Measurements from ENCODE around the gene GKN2.
A peak's percentile ranks its signal among the peaks of the same experiment; 100 is the strongest.
"Not testable (repeated sequence)": the region's sequence is repeated elsewhere in the genome, so short reads cannot be mapped to it uniquely, and the experiment has no call there.

Gene GKN2

DNA sequence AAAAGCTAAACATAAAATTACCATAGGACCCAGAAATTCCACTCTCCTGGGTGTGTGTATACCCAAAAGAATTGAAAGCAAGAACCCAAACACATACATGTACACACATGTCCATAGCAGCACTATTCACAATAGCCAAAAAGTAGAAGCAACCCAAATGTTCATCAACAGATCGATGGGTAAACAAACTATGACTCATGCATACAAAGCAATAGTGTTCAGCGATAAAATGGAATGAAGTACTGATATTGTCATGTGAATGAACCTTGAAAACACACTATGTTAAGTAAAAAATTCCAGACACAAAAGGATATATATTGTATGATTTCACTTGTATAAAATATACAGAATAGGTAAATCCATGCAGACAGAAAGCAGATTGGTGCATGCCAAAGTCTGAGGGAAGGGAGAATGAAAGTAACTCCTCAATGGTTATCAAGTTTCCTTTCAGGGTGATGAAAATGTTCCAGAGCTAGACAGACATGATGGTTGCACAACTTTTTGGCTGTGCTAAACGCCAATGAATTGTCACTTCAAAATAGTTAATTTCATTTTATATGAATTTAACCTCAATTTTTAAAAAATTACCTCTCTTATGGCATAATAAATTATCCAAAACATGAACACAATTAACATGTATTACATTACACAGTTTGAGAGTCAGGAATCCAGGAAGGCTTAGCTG, 35.5 kb downstream of the GKN2 start:
- no peak for DNase-seq

DNA sequence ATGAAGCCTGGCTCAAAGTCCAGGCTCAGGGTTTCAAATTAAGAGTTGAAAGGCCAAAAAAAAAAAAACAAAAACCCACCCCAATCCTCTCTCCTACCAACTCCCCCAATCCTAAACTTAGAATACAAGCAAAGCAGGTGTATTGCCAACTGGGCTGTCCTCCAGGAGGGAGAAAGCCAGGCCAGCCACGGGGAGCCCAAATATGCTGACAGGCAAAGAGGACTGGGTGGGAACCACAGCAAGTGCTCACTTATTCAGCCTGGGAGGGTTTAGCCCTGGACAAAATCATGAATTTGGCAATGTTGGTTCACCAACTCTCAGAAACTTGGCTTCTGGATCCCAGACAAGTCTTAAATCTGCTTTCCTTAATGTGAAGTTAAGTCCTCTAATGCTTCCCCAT, 36.5 kb downstream of the GKN2 start:
- DNase-seq: no peak

DNA sequence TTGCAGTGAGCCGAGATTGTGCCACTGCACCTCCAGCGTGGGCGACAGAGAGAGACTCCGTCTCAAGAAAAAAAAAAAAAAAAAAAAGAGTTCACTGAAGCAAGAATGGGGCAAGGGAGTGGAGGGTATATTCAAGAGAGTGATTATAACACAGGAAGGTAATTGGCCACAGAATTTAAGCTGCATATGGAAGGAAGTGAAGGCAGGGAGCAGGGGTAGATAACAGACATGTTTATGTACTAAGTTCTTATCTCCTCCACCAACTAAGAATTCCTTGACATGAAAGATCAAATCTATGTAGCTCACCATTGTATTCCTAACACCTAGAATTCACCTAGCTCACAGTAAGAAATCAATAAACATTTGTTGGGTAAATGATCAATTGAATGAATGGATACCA, 37.3 kb downstream of the GKN2 start:
- DNase-seq: no peak

DNA sequence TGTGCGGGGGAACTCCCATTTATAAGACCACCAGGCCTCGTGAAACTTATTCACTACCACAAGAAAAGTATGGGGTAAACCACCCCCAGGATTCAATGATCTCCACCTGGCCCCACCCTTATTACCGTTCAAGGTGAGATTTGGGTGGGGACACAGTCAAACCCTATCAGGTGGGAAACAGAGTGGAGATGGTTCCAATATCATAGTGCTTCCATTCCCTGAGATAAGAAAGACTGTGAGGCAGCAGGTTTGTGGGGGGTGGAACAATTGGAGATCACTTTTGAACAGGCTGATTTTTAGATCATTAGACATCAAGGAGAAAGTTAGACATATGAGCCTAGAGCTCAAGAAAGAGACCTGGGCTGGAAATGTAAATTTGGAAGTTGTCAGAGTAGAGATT, 39.3 kb downstream of the GKN2 start:
- DNase-seq: no peak

DNA sequence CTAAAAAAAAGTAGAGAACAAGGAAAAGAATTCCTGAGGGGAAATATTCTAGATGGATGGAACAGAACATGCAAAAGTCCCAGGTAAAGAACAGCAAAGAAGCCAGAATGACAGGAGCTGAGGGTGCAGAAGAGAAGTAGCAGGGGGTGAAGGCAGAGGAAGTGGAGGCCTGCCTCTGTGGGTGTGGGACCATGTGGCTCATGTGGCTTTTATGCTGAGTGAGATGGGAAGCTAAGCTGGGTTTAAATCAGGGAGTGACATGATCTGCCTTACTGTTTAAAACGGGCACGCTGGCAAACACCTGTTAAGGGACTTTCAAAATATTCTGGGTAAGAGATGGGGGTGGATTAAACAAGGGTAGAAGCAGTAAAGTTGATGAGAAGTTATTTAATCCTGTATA, 40.0 kb downstream of the GKN2 start:
- DNase-seq: no peak

DNA sequence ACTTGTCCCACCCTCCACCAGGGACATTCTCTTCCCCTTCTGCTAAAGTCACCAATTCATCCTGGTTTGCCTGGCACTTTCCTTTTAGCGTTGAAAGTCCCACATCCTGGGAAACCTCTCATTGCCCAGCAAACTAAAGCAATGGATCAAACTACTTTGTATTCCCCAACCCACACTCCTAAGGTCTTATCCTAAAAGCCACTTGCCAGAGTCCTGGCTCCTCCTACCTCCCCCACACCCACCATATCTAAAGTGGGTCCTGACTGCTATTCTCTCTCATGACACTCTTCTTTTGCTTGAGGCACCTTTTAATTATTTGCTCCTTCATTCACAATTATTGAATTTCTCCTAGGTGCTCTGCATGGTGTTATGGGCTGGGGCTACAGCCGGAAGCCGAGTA, 40.6 kb downstream of the GKN2 start:
- DNase-seq: no peak

DNA sequence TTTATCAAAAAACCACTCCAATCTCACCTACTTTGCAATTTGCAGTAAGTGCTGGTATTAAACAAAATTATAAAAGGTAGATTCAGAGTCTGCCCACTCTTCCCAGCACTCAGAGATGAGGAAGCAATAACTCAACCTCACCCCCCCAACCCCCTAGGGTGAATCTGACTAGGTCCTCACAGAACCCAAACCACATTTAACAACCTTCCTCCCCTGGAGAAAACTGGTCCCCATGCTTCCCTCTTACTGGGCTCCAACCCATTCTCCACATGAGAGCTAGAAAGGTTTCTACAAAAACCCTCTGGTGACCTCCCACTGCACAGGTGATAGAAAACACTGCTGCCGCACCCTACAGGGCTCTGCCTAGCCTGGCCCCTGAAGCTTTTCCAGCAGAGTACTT, 41.0 kb downstream of the GKN2 start:
- DNase-seq: no peak

DNA sequence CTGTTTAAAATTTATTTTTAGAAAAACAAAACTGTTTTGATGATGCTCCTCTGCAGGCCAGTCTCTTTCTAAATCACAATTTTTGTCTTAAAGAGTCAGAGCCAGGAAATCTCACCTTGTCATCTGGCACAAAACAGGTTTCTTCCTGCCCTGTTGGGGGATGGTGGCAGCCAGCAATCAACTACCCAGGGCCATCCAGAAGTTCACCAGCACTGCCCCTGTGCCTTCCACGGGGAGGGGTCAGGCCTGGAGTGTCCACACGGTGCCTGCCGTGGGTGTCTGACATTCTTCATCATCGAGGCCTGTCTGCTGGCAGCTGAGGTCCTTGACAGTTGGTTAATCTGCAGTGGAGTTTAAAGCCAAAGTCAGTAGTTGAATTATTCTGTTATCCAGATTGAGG, 41.4 kb downstream of the GKN2 start:
- DNase-seq: no peak

DNA sequence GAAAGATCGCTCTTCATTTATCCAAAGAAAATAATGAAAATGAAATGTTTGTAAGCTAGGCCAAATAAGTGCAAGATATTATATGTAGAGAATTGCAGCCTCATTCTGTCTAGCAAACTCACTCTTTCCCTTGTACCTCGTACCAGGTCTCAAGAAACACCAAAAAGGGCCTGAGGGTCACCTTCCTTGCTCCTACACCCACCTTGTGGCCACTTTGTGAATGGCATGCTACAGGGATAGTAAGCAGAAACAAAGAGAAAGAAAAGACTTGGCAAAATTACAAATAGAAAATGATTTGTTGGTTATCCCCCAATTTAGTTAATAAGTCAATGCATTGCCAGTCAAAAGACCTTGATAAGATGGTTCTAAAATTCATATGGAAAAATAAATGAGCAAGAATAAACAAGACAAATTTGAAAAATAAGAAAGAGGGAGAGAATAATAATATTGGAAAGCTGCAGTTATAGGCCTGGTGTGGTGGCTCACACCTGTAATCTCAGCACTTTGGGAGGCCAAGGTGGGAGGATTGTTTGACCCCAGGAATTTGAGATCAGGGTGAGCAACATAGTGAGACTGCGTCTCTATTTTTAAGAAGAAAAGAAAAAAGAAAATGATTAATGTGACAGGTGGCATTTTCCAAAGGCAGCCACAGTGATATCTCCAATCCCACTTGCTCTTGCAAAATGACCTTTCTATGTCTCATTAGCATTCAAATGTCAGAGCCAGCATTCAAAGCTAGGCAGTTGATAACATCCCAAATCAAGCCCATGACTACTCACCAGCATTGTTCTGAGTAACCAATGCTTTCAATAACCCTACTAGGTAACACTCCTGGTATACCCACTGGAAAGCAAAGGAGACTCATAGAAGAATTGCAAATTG, 42.7 kb downstream of the GKN2 start:
- peak; percentile 6 for DNase-seq

DNA sequence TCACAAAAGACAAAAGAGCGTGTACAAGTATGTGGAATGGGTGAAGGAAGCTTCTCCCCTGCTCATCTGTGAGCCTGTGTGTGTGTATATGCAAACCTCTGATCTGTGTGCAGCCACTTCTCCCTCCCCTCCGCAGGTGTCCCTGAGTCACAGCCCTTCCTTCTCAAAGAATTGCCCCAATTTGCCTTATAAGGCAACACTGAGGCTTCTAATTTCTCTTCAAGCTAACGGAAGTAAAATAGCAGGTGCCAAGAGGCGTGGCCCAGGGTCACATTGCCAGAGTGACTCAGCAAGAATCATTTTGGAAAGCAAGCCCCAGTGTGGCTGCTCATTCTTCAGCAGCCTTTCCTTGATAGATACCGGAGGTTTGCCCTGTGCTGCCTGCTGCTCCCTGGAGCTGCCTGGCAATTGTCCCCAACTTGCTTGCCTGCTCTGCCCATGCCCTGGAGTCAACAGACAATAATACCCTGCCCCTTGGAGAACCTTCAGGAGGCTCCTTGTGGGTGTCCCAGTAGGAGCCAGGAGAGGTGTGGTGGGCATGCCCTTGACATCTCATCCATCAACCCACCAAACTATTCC, 44.2 kb downstream of the GKN2 start:
- peak; percentile 18 for DNase-seq

DNA sequence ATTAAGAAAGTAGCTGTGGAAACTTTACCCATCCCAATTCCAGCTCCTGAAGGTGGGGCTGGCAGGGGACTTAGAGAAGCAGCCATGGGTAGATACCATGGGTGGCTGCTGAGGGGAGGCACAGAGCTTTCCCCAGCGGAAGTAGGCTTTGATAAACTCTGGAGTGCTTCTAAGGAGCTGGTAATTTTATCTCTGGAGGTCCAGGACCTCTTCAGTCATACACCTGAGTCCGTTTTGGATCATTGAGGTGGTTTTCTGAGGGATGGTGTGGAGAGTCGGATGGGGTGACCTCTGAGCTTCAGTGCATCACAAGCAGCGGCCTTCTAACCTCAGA, 44.8 kb downstream of the GKN2 start:
- no peak for DNase-seq

DNA sequence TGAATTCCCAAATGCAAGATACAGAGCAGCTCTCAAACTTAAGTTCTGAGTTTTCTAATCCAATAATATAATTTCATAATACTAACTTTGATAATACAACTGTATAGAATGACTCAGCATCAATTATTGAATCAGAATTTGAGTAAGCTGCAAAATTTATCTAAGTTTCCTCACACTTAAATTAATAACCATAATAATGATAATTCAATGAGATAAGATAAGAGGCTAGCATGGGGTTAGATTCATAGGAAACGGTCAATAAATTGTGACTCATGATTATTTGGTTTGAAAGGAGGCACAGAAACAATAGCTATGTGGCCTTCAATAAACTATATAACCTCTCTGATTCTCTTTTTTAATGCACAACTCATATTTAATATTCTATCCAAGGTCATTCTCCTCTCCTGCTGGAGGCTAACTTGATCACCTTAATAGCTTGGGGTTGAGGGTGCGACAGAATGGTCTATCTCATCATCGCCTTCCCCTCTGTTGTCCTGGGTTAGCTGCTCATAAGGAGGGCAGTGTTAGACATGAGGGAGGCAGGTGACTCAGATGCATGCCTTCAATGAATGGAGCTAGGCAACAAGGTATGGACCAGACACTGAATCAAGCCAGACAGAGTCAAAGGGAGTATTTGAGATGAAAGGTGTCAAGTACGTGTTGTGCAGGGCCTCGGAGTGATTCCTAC, 45.3 kb downstream of the GKN2 start:
- no peak for DNase-seq

DNA sequence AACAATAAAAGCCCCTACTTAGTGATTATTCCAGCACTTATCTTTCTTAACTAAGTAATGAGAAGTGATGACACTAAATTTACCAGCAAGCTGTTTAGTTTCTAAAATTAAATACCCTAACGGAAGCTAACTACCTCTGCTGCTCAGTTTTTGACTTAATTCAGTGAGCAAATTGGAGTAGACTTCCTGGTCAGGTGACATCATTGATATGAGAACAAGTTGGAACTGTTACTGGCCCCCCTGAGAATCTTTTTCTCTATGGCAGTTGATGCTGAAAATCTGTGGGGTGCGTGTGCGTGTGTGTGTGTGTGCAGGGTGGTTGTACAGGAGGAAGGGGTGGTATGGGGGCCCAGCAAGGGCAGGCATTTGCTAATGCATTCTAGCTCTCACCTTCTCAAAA, 46.0 kb downstream of the GKN2 start:
- DNase-seq: no peak

DNA sequence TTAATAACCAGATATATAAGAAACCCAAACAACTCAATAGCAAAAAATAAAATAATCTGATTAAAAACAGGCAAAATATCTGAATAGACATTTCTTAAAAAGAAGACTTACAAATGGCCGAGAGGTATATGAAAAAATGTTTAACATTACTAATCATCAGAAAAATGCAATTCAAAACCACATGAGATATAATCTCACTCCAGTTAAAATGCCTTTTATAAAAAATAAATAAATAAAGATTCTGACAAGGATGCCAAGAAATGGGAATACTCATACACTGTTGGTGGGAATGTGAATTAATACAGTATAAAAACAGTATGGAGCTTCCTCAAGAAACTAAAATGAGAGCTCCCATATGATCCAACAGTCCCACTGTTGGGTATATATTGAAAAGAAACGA, 47.6 kb downstream of the GKN2 start:
- DNase-seq: no peak

DNA sequence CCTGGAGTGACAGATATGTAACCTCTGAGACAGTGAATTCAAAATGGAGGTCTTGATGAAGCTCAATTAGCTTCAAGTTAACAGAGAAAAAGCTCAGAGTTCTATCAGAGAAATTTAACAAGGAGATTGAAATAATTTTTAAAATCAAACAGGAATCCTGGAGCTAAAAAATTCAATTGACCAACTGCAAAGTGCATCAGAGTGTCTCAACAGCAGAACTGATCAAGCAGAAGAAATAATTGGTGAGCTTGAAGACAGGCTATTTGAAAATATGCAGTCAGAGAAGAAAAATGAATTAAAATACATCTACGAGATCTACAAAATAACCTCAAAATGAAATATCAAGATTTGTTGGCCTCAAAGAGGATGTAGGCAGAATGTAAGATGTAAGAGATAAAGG, 51.1 kb downstream of the GKN2 start:
- DNase-seq: no peak

DNA sequence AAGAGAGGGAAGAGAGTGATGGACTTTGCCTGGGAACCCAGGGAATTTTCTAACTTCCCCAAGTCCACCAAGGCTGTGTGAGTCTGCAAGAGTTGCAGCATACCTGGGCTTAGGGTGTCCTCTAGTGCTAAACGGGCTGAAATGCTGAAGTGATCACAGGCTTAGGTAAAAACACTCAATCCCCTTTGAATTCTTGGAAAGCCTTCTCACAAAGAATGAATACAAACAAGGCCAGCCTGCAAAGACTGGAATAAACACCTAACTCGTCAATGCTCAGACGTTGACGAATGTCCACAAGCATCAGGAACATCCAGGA, 51.5 kb downstream of the GKN2 start:
- no peak for DNase-seq

DNA sequence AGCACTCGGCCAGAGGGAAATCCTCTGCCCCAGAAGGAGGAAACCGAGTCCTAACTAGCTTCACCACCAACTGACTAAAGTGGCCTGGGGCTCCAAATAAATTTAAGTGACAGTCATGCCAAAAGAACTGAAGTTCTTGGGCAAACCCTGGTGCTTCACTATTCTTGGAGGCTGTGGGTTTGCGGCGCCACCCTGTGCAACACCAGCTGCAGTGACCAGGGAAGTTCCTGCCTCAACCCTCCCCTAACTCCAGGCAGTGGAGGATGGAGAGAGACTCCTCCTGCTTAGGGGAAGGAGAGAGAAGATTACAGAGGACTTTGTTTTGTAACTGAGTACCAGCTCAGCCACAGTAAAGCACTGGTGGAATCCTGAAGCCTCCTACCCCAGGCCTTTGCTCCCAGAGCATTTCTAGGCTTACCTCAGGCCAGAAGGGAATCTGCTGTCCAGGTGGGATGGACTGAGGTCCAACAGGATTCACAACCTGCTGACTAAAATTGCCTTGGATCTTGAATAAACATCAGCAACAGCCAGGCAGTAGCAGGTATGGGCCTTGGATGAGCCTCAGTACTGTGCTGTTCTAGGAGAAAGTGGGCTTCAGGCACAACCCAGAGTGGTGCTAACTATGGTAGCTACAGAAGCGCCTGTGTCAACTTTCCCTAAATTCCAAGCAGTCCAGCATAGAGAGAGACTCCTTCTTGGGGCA, 52.0 kb downstream of the GKN2 start:
- no peak for DNase-seq

DNA sequence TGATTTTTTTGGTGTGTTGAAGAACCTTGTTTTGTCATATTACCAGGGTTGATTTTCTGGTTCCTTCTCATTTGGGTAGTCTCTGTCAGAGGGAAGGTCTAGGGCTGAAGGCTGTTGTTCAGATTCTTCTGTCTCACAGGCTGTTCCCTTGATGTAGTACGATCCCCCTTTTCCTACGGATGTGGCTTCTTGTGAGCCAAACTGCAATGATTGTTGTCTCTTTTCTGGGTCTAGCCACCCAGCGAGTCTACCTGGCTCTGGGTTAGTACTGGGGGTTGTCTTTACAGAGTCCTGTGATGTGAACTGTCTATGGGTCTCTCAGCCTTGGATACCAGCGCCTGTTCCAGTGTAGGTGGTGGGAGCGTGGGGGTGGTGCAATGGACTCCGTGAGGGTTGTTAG, 56.7 kb downstream of the GKN2 start:
- not testable (repeated sequence) for DNase-seq
